HG02763 (cell line): Measurements from ENCODE around the gene SMAD1.
"Not testable (repeated sequence)": the region's sequence is repeated elsewhere in the genome, so short reads cannot be mapped to it uniquely, and the experiment has no call there.

Source experiments
- ATAC-seq: cut with Tn5 transposase; IDR thresholded peaks from one replicate; pipeline ENCODE4 v1.9.1; 2021; ENCODE audit warnings: mild to moderate bottlenecking, moderate library complexity; ENCODE audit not compliant: unreplicated experiment

SMAD1 gene

GRCh38 chr4:145525291-145525740, 43.7 kb downstream of the SMAD1 start:
- no peak for ATAC-seq

- ATAC-seq: no peak
Observed at GRCh38 chr4:145527773-145528172, 46.1 kb downstream of the SMAD1 start.

GRCh38 chr4:145528601-145529000, 46.9 kb downstream of the SMAD1 start:
- no peak for ATAC-seq

GRCh38 chr4:145530189-145530588, 48.5 kb downstream of the SMAD1 start:
- ATAC-seq: no peak

GRCh38 chr4:145530662-145531061, 49.0 kb downstream of the SMAD1 start:
- no peak for ATAC-seq

GRCh38 chr4:145531223-145531622, 49.6 kb downstream of the SMAD1 start:
- no peak for ATAC-seq

- ATAC-seq: no peak
Observed at GRCh38 chr4:145531859-145532258, 50.2 kb downstream of the SMAD1 start.

- no peak for ATAC-seq
Observed at GRCh38 chr4:145533001-145533400, 51.3 kb downstream of the SMAD1 start.

- ATAC-seq: not testable (repeated sequence)
Observed at GRCh38 chr4:145533415-145533814, 51.8 kb downstream of the SMAD1 start.

GRCh38 chr4:145533961-145534360, 52.3 kb downstream of the SMAD1 start:
- no peak for ATAC-seq

GRCh38 chr4:145535202-145535601, 53.5 kb downstream of the SMAD1 start:
- ATAC-seq: no peak

GRCh38 chr4:145536044-145536443, 54.4 kb downstream of the SMAD1 start:
- no peak for ATAC-seq

- no peak for ATAC-seq
Observed at GRCh38 chr4:145538596-145538995, 56.9 kb downstream of the SMAD1 start.

GRCh38 chr4:145539671-145540070, 58.0 kb downstream of the SMAD1 start:
- ATAC-seq: no peak

GRCh38 chr4:145540235-145540634, 58.6 kb downstream of the SMAD1 start:
- no peak for ATAC-seq

- no peak for ATAC-seq
Observed at GRCh38 chr4:145541346-145541745, 59.7 kb downstream of the SMAD1 start.

- no peak for ATAC-seq
Observed at GRCh38 chr4:145545031-145545430, 63.4 kb downstream of the SMAD1 start.

GRCh38 chr4:145545538-145546174, 64.0 kb downstream of the SMAD1 start:
- no peak for ATAC-seq

- ATAC-seq: no peak
Observed at GRCh38 chr4:145546175-145546915, 64.7 kb downstream of the SMAD1 start.

GRCh38 chr4:145551660-145552059, 70.0 kb downstream of the SMAD1 start:
- no peak for ATAC-seq

GRCh38 chr4:145552181-145552822, 70.6 kb downstream of the SMAD1 start:
- peak; percentile 78 for ATAC-seq

- no peak for ATAC-seq
Observed at GRCh38 chr4:145553375-145553774, 71.7 kb downstream of the SMAD1 start.
